Stimulated activated CD8-positive, alpha-beta memory T cell treated with anti-CD3 and anti-CD28 coated beads, Interleukin-4, amount 100 ng/mL, for 48 hours (primary cell): ENCODE results near the gene CD200R1.

Experiments used
- DNase-seq: peaks from one replicate; pipeline ENCODE4 v3.0.0-alpha.2; 2020

The CD200R1 gene

GRCh38 chr3:112884678-112885290 is 90.1 kb downstream of the CD200R1 start:
- no peak for DNase-seq

GRCh38 chr3:112881891-112882290 is 93.0 kb downstream of the CD200R1 start:
- DNase-seq: no peak

GRCh38 chr3:112875561-112875960 is 99.3 kb downstream of the CD200R1 start:
- DNase-seq: no peak

- DNase-seq: no peak
These were observed 100.2 kb downstream of the CD200R1 start for GRCh38 chr3:112874725-112875124.

GRCh38 chr3:112873632-112874031 is 101.3 kb downstream of the CD200R1 start:
- no peak for DNase-seq

- no peak for DNase-seq
These were observed 103.2 kb downstream of the CD200R1 start for GRCh38 chr3:112871735-112872134.
